ENCODE data around the gene BORCS6. TPM values are rescaled to one million over a fixed set of nuclear protein-coding genes. Genes with fewer than 3 reads are reported as not detected.

The BORCS6 gene
- total and polyA plus RNA-seq, 10 donors = 9.5 to 16.5 (median 12.3) TPM

DNA sequence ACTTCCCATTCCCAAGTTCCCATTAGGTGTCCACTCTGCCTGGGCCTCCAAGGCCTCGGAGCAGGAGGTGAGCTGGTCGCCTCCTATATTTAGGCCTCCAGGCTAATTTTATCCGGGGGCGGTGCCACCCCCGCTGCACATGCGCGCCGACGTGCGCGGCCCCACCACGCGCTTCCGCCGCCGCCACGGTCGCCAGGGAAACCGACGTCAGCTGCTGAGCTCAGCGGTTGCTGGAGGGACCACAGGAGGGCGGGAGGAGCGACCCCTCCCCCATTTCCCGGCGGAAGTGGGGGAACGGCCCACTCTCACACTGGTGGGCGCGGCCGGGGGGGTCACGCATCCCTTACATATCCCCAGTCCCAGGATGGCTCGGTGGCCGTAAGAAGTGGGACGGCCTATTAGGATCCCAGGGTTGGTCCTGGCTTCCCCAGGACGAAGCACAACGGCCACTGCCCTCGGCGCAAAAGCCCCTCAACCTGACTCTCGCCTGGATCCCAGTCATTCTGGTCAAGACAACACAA lies 38.8 kb downstream of the BORCS6 start:
- Histone ChIP-seq H3K27me3 (replicated peaks in 1 of 7) (no peaks in the 10 kb centered on the region), H3K9me3 (no peaks in the 10 kb centered on the region), H3K4me3 (peak overlapping the region; percentile 42 to 79 (median 66)), H3K4me1 (peaks cover 37 to 81% (median 60%) of the 10 kb centered on the region in 6 donors), H3K27ac (peak overlapping the region; percentile 96 to 100 (median 98)), H3K36me3 (peaks cover 16 to 60% (median 43%) of the 10 kb centered on the region in 6 donors)
- TF ChIP-seq, protein P1, sequence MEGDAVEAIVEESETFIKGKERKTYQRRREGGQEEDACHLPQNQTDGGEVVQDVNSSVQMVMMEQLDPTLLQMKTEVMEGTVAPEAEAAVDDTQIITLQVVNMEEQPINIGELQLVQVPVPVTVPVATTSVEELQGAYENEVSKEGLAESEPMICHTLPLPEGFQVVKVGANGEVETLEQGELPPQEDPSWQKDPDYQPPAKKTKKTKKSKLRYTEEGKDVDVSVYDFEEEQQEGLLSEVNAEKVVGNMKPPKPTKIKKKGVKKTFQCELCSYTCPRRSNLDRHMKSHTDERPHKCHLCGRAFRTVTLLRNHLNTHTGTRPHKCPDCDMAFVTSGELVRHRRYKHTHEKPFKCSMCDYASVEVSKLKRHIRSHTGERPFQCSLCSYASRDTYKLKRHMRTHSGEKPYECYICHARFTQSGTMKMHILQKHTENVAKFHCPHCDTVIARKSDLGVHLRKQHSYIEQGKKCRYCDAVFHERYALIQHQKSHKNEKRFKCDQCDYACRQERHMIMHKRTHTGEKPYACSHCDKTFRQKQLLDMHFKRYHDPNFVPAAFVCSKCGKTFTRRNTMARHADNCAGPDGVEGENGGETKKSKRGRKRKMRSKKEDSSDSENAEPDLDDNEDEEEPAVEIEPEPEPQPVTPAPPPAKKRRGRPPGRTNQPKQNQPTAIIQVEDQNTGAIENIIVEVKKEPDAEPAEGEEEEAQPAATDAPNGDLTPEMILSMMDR (IDR thresholded peaks at IDR 0.05 in 8 of 11, conservative IDR thresholded peaks at IDR 0.05 in 3 of 11) = peak in 7 of 11 experiments; percentile 5 to 47 (median 27)
- TF ChIP-seq POLR2AphosphoS5 (IDR thresholded peaks at IDR 0.05) = peak; percentile 90 to 95 (median 90)
- TF ChIP-seq POLR2A (IDR thresholded peaks at IDR 0.05) = peak in 2 of 3 donors; percentile 27 to 40
- DNase-seq = peak; percentile 98
- 0 to 2% (median 0%) methylated on average over 16 to 38 of the region's 38 CpGs for WGBS, 5 donors
- intact Hi-C loops (cut with DNase I; ENCODE audit: low total_unique reads) = no loop called here

DNA sequence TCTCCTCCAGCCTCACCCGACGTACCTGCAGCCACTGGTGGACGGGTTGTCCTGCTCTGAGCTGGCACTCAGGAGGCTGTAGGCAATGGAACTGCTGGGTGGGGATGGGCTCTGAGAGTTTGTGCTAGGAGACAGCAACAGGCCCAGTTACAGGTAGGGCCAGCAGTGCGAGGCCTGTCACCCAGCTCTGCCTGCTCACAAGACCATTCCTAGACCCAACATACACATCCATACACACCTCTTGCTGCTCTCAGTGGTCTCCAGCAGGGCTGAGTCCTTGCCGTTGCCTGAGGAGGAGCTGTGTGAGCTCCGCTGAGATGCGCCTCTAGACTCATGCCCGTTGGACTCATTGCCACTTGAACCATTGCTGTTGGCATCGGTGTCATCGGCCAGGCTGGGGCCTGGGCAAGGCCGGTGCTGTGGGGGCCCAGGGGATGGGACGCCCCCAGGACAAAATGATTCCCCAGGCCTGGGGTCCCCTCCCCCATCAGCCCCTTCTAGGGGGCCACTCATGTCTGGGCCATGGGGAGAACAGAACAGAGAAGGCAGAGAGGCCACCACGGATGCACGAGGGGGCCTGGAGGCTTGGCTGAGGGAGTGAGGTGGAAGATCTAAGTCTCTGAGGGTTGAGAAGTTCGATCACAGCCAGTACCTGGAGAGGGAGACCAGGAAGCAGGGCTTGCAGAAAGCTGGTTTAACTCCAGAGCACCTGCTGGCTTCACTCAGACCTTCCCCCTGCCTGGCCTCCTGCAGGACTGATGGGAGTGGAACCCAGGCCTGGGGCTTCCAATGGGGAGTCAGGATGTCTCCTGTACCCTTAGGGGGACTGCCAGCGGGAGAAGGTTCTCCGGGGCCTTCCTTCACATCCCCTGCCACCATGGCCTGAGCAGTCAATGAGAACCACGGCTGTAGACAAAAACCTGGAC lies 39.5 kb downstream of the BORCS6 start:
- Histone ChIP-seq H3K9me3 (no peaks in the 10 kb centered on the region), H3K4me3 (peak overlapping the region; percentile 42 to 79 (median 66)), H3K27ac (peak overlapping the region; percentile 96 to 100 (median 98)), H3K4me1 (peaks cover 37 to 76% (median 55%) of the 10 kb centered on the region in 6 donors), H3K27me3 (replicated peaks in 1 of 7) (no peaks in the 10 kb centered on the region), H3K36me3 (peaks cover 16 to 67% (median 50%) of the 10 kb centered on the region in 6 donors)
- TF ChIP-seq POLR2AphosphoS5 (IDR thresholded peaks at IDR 0.05) (peak in 2 of 3 donors; percentile 40), POLR2A (IDR thresholded peaks at IDR 0.05) (no peak)
- TF ChIP-seq, protein P1 (IDR thresholded peaks at IDR 0.05 in 8 of 11, conservative IDR thresholded peaks at IDR 0.05 in 3 of 11) = no peak
- WGBS, 5 donors = 73 to 79% (median 78%) methylated on average over 17 to 18 of the region's 18 CpGs
- intact Hi-C loops (cut with DNase I; ENCODE audit: low total_unique reads) = no loop called here
- DNase-seq = peak; percentile 80

GRCh38 chr17:8149419-8150193 lies 40.4 kb downstream of the BORCS6 start:
- peaks cover 31 to 68% (median 47%) of the 10 kb centered on the region in 6 donors for H3K4me1 ChIP-seq
- H3K9me3 ChIP-seq = no peaks in the 10 kb centered on the region
- peak overlapping the region in 1 of 8 donors; percentile 79 for H3K4me3 ChIP-seq
- no peaks in the 10 kb centered on the region for H3K27me3 ChIP-seq (replicated peaks in 1 of 7)
- intact Hi-C loops (cut with DNase I; ENCODE audit: low total_unique reads) = no loop called here
- H3K27ac ChIP-seq = peak overlapping the region in 2 of 8 donors; percentile 98 to 100
- no peak for DNase-seq
- TF ChIP-seq POLR2A (IDR thresholded peaks at IDR 0.05) (no peak), POLR2AphosphoS5 (IDR thresholded peaks at IDR 0.05) (peak in 2 of 3 donors; percentile 11 to 55)
- WGBS, 5 donors = 91 to 96% (median 94%) methylated on average over 23 to 29 of the region's 29 CpGs
- H3K36me3 ChIP-seq = peaks cover 16 to 76% (median 58%) of the 10 kb centered on the region in 6 donors

GRCh38 chr17:8148560-8148959 lies 41.4 kb downstream of the BORCS6 start:
- Histone ChIP-seq H3K27me3 (replicated peaks in 1 of 7) (no peaks in the 10 kb centered on the region), H3K27ac (no peak overlapping the region), H3K4me1 (peaks cover 22 to 57% (median 36%) of the 10 kb centered on the region in 6 donors), H3K9me3 (no peaks in the 10 kb centered on the region), H3K36me3 (peaks cover 16 to 86% (median 69%) of the 10 kb centered on the region in 6 donors), H3K4me3 (no peak overlapping the region)
- intact Hi-C loops (cut with DNase I; ENCODE audit: low total_unique reads) = no loop called here
- 83 to 98% (median 94%) methylated on average over 7 to 13 of the region's 13 CpGs for WGBS, 5 donors
- TF ChIP-seq, protein P1 (IDR thresholded peaks at IDR 0.05 in 8 of 11, conservative IDR thresholded peaks at IDR 0.05 in 3 of 11) = no peak
- no peak for TF ChIP-seq POLR2AphosphoS5 (IDR thresholded peaks at IDR 0.05)
- TF ChIP-seq POLR2A (IDR thresholded peaks at IDR 0.05) = no peak
- DNase-seq = no peak
